GM12864 (cell line): ENCODE measurements around the gene ABHD5.
A peak's percentile ranks its signal among the peaks of the same experiment; 100 is the strongest.

Experiments
- DNase-seq: peaks from one replicate; pipeline ENCODE4 v3.0.0-alpha.2; 2011; ENCODE audit warnings: low read depth
- H3K4me3 ChIP-seq: 2 replicates; pipeline ENCODE4 v1.5.1; 2011; ENCODE audit warnings: mild to moderate bottlenecking, low read depth, low read length, control low read depth
- CTCF ChIP-seq: IDR thresholded peaks from 2 replicates; pipeline ENCODE4 v1.5.1; 2011; ENCODE audit warnings: low read depth, mild to moderate bottlenecking, moderate library complexity, low read length, control low read depth, inconsistent platforms; ENCODE audit errors: missing control alignments

ABHD5 gene

GRCh38 chr3:43690400-43691119 lies at the start of gene ABHD5:
ABHD5 (plus strand) TSS chr3:43690938; CDS start chr3:43690993, 55 bp downstream.
- TF ChIP-seq CTCF = peak; percentile 33
- DNase-seq = peak; percentile 88
- peak within 1 kb of the TSS; percentile 88 for H3K4me3 ChIP-seq

GRCh38 chr3:43641306-43642114 lies 49.2 kb upstream of the ABHD5 start:
- H3K4me3 ChIP-seq = no peak overlapping the region
- TF ChIP-seq CTCF = no peak
- DNase-seq = no peak

- no peak for TF ChIP-seq CTCF
- H3K4me3 ChIP-seq = no peak overlapping the region
- DNase-seq = no peak
Observed at GRCh38 chr3:43644443-43644842, 46.3 kb upstream of the ABHD5 start.

- TF ChIP-seq CTCF = no peak
- H3K4me3 ChIP-seq = no peak overlapping the region
- DNase-seq = no peak
Observed at GRCh38 chr3:43647331-43648166, 43.2 kb upstream of the ABHD5 start.

GRCh38 chr3:43648957-43649356 lies 41.8 kb upstream of the ABHD5 start:
- no peak for TF ChIP-seq CTCF
- H3K4me3 ChIP-seq = no peak overlapping the region
- no peak for DNase-seq

- H3K4me3 ChIP-seq = no peak overlapping the region
- DNase-seq = no peak
- no peak for TF ChIP-seq CTCF
Observed at GRCh38 chr3:43649365-43649968, 41.3 kb upstream of the ABHD5 start.
